Measurements from ENCODE around the gene ENPP7. TPM values are rescaled to one million over a fixed set of nuclear protein-coding genes. Genes with fewer than 3 reads are reported as not detected.

ENPP7 gene
- total RNA-seq, 1 donor from 2014 or later: not detected

DNA sequence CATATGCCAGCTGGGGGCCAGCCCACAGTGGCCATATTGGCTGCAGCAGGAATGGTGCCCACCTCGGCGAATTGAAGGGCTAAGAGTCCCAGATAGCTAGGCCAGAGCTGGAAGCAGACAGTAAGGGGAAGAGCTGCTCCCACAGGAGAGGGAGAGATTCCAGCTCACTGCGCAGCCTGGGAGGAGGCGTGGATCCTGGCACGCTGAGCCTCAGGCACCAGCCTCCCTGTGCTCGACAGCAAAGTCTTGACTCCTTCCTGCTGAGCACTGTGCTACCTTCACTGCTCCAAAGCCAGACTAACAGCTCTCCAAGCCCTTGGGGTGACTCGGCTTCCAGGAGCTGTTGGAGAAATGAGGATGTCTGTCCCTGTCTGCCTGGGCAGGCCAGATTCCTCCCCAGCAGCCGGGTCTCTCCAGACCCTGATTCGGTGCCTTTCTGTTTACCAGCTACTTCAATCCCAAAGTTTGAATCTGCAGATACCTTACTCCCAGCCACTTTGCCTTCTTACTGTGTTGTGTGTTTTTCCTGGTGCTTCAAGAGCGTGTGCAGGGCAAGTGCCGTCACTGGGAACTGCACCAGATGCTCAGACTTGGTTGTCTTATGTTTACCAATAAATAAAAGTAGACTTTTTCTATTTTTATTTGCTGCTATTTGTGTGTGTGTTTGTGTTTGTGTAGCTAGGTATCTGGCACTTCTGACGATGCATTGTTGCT lies 56.3 kb downstream of the ENPP7 start:
- FAIRE-seq (no peak), DNase-seq (ENCODE audit: low spot score in 2 of 2) (no peak)

DNA sequence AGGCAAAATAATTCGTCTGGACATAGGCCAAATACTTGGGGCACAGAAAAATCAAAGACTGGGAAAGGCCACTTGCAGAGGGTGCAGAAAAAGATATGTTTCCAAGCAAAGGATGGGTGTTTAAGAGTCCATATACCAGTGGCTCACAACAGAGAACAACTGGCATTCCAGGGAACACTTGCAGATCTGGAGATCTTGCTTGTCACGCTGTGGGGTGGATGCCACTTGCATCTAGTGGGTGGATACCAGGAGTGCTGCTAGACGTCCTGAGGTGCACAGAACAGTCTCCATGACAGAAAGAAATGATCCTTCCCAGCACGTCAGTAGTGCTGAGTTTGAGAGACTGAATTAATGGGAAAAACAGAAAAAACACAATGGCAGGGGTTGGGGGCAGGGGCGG lies 57.7 kb downstream of the ENPP7 start:
- no peak for FAIRE-seq
- DNase-seq (ENCODE audit: low spot score in 2 of 2): no peak

DNA sequence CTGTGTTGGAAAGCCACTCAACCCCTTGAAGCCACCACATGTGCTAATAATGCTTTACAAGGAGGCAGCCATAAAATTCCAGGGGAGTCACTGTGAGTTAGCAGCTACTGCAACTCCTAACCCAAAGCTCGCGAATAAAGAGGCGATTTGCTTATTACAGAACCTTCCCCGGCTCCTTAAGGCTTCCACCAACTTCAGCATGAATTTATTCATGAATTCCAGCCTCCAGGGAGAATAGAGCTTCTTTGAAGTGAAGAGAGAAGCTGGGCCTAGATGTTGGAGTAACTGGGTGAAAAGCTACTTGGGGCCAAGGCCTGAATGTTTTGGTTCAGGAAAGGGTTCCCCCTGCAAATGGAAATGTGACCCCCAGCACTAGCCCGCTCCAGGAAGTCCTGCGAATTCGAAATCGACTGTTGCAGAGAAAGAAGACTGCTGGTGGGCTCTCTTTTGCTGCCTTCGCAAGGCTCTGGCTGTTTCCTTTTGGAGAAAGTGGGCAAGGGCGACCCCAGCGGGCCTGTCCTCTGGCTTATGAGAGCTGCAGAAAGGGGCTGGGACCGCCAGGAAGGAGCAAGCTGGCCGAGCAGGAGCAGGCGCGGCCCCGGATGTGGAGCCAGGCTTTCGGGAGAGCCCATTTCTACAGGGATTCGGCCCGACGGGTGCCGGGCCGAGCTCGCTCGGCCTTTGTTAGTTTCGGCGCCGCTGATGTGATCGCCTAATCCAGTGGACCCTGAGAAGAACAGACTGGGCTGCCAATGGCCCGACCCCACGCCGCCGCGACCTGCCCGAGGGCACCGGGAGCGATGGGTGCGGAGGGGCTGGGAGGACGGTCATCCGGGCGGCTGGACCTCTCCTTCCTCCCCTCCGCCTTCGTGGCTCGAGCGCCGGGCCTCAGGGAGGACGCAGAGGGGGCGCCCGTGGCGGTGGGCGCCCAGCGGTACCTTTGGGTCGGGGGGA lies 58.5 kb downstream of the ENPP7 start:
- FAIRE-seq (no peak), DNase-seq (ENCODE audit: low spot score in 2 of 2) (no peak)

DNA sequence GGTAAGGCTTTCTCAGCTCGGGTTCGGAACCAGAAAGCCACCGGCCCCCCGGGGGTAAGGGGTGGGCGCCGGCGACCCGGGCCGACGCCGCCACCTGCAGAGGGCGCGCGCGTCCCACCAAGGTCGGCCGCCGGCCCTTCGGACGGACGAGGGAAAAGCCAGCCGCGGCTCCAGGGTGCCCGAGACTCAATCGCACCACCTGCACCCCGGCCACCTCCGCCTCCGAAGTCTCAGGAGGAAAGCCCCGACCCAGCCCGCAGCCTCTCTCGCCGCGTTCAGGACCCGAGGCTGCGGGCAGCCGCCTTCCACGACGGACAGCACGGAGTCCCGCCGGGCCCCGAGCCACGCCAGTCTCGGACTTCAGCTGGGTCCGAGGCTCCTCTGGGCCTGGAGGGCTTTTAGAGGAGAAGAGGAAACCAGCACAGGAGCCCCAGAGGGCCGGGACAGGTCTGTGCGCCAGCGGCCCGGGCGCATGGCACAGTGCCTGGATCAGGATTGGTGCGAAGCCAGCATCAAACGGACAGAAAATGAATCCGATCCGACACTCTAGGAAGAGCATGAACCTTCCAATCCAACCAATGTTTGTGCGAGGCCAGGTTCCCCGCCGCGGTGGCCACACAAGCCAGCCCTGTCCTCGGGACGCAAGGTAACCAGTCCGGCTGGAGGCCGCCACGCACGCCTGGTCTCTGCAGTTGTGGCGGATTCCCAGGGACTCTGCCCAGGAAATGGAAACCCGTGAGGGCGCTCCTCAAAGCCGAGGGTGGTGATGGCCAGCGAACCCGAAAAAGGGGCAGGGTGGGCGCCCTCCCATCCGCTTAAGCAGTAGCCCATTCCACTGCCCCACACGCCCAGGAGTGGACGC lies 59.4 kb downstream of the ENPP7 start:
- DNase-seq (ENCODE audit: low spot score in 2 of 2) (peak; percentile 89 to 90), FAIRE-seq (no peak)

DNA sequence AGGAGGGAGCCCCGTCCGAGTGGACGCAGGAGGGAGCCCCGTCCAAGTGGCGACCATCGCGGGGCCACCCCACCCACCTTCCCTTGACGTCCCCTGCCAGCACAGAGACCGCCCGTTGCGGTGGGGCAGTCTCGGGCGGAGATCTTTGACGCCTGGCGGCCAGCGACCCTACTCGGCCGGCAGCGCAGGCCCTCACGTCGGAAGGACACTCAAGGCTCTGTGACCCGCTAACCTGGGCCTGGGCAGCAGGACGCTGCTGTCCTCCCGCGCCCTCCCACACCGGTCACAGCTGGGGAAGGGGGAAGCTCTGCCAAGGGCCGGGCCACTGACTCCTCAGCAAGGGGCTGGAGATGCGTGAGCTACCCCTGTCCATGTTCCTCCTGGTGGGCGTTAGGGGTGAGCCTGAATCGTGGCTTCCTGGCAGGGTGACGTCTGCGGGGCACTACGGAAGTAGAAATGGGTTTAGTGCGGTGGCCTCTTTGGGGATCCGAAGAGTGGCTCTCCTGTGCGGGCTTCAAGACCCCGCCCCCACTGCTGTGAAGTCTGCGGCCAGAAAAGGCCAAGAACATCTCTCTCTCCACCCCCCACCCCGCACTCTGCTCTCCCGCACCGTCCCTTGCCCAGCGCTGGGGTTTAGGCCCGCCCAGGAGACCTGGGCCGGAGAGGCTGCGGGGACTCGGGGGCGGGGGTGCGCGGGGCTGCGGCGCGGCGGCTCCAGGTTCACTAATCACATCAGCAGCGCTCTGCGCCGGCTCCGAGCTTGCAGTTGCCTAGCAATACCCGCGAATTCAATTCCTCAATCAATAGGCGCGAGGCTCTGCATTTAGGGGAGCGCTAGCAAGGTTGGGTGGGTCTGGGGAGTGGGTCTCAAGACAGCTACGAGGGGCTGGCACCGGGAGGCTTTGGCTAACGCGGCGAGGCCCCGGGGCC lies 60.3 kb downstream of the ENPP7 start:
- no peak for FAIRE-seq
- no peak for DNase-seq (ENCODE audit: low spot score in 2 of 2)

DNA sequence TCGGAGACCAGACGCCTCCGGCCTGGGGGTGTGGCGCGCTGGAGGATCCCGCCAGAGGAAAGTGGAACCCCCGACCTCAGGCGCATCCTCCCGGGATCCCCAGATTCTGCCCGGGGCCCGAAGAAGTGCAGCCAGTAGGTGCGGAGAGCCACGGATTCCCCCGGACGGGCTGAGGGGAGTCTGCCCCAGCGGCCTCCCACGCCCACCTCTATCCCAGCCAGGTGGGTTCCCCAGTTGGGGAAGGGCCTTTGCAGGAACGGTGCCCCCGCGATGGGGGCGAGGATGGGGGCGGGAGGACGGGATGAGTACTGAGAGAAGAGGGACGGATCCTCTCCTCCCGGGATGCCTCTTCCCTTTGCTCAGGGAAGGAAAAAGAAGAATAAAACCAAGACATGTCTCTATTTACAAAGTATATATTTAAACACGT lies 61.0 kb downstream of the ENPP7 start:
- no peak for FAIRE-seq

More for the DNA sequence above, 61.0 kb downstream of the ENPP7 start:
- no peak for DNase-seq (ENCODE audit: low spot score in 2 of 2)

Small RNA genes lying within 50 kb of the gene (small RNA-seq; reads per million reads assigned to genes)
- gene MIR4739: not detected

Other genes starting within 250 kb of the ENPP7 start
- gene RBFOX3, start 119.9 kb upstream of the ENPP7 start, total RNA-seq: 5.7 TPM
- gene CBX2, start 47.2 kb downstream of the ENPP7 start, total RNA-seq: 6.1 TPM
- gene CBX8, start 66.1 kb downstream of the ENPP7 start, total RNA-seq: 7.7 TPM
- 18.3 TPM for gene CBX4, start 108.5 kb downstream of the ENPP7 start, total RNA-seq

All from frontal cortex (tissue), 4 donors.